ENCODE data around the gene L1CAM.

L1CAM gene

DNA sequence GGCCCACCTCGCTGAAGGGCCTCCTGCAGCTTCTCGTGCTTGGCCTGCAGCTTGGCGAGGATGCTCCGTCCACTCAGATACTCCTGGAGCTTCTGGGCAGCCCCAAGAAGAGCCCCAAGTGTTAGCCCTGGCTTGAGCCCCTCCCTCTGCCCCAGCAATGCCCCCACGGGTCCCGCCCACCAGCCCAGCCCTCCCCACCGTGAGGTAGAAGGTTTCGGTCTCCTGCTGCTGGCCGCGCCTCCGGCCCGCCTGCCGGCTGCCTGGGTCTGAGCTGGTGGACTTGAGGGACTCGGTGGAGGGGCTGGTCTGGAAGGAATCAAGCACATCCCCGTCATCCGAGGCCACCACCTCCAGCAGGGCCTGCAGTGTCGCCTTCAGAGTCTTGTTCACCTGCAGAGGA lies 27.2 kb upstream of the L1CAM start:
- H3K27ac ChIP-seq, result no peak overlapping the region
- peaks cover 65% of the 10 kb centered on the region for H4K20me1 ChIP-seq
- no peak overlapping the region for H3K9ac ChIP-seq
- peaks cover 79% of the 10 kb centered on the region for H3K27me3 ChIP-seq
- H3K4me3 ChIP-seq, result no peak overlapping the region
- H3K9me3 ChIP-seq, result no peaks in the 10 kb centered on the region; the same call in 1 of the 2 replicates
- H3K36me3 ChIP-seq, result peaks cover 59% of the 10 kb centered on the region
- H3K4me2 ChIP-seq, result no peak overlapping the region
- TF ChIP-seq Cebpa-rat (IDR thresholded peaks at IDR 0.05), result no peak
- H3K4me1 ChIP-seq, result peaks cover 11% of the 10 kb centered on the region

DNA sequence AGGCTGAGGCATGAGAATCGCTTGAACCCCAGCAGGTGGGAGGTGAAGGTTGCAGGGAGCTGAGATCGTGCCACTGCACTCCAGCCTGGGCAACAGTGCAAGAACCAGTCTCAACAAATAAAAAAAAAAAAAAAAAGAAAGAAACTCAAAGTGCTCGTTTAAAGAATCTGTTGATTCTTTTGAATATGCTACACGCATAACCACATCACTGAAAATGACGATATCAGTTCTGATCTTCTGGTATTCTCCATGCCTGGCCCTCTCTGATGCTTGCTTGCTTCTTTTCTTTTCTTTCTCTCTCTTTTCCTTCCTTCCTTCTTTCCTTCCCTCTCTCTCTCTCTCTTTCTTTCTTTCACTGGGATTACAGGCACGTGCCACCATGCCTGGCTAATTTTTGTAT lies 25.8 kb upstream of the L1CAM start:
- TF ChIP-seq Cebpa-rat (IDR thresholded peaks at IDR 0.05), result no peak
- Histone ChIP-seq H3K9me3 (no peaks in the 10 kb centered on the region; the same call in 1 of the 2 replicates), H4K20me1 (peaks cover 65% of the 10 kb centered on the region)

DNA sequence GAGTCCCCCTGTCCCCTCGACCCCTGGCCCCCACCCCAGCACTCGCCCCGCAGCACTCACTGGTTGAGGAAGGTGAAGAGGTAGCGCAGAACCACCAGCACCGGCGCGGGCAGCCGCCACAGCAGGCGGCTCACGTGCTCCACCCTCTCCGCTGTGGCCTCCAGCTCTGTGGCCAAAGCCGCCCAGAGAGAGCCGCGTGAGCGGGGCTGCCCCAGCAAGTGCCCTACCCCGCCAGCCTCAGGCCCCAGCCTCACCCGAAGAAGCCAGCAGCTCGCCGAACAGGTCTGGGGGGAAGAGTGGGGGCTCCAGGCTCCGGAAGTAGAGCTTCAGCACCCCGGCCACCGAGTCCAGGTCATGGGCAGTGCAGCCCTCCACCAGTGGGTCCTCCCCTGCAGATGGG lies 24.5 kb upstream of the L1CAM start:
- Histone ChIP-seq H3K27me3 (peaks cover 74% of the 10 kb centered on the region), H3K4me3 (no peak overlapping the region), H3K4me1 (peaks cover 30% of the 10 kb centered on the region), H3K36me3 (peaks cover 46% of the 10 kb centered on the region), H4K20me1 (peaks cover 65% of the 10 kb centered on the region), H3K27ac (no peak overlapping the region), H3K9me3 (no peaks in the 10 kb centered on the region; the same call in 1 of the 2 replicates), H3K9ac (no peak overlapping the region), H3K4me2 (no peak overlapping the region)
- TF ChIP-seq Cebpa-rat (IDR thresholded peaks at IDR 0.05), result no peak

More for the DNA sequence above, 25.8 kb upstream of the L1CAM start:
- Histone ChIP-seq H3K36me3 (peaks cover 56% of the 10 kb centered on the region), H3K4me2 (no peak overlapping the region), H3K4me3 (no peak overlapping the region), H3K27me3 (peaks cover 75% of the 10 kb centered on the region), H3K9ac (no peak overlapping the region), H3K27ac (no peak overlapping the region), H3K4me1 (peaks cover 19% of the 10 kb centered on the region)

DNA sequence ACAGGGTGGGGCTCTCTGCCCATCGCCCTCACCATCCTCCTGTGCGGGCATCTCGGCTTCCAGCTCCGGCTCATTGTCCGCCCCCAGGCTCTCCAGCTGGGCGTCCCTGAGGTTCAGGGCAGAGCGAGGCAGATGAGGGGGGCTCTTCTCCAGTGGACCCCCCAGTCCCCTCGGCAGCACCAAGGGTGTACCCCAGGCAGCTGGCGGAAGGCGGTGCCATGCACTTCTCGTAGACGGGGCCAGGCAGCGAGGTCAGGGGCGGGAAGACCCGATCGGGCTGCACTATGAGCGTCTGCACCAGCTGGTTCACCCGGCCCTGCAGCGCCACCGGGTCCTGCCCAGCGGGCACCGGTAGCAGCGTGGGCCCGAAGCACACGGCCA lies 24.0 kb upstream of the L1CAM start:
- Histone ChIP-seq H4K20me1 (peaks cover 64% of the 10 kb centered on the region), H3K27me3 (peaks cover 72% of the 10 kb centered on the region), H3K9me3 (no peaks in the 10 kb centered on the region; the same call in 1 of the 2 replicates), H3K9ac (no peak overlapping the region), H3K27ac (no peak overlapping the region), H3K4me1 (peaks cover 30% of the 10 kb centered on the region), H3K4me3 (no peak overlapping the region), H3K4me2 (no peak overlapping the region), H3K36me3 (peaks cover 46% of the 10 kb centered on the region)
- TF ChIP-seq Cebpa-rat (IDR thresholded peaks at IDR 0.05), result no peak

DNA sequence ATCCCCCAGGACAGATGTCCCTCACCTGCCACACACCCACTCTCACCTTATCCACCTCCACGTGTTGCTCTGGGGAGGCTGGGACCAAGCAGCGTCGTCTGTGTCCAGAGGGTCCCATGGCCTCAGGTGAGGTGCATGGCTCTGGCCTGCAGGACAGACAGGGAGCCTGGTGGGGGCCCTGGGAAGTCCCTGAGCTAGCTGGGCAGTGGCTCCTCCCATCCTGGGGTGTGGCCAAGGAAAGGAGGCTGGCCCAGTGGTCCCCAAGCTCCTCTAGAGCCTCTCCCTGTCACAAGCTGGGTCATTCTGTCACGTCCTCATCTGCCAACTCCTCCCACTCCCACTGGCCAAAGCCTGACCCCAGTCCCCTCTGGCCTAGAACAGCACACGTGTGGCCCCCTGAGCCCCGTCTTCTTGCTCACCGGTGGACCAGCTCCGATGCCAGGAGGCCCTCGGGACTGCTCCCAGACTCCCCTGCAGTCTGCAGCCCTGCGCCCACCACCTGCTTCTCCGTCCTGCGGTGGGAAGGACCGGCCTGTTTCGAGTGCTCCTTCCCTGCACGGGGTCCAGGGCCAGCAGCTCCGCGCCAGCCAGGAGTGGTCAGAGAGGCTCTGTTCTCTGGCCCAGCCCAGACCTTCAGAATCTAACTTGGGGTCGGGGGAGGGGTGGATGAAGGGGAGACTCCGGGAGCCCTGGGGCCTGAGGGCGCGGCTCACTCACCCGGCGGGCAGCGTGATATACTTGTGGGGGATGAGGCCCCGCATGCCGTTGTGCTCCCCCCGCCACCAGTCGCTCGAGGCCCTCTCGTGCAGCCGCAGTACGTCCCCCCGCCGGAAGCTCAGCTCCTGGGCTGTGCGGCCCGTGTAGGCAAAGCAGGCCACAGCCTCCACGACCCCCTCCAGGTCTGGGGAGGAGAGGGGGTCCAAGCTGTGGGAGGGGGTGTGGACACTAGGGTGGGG lies 23.3 kb upstream of the L1CAM start:
- no peak overlapping the region for H3K27ac ChIP-seq

DNA sequence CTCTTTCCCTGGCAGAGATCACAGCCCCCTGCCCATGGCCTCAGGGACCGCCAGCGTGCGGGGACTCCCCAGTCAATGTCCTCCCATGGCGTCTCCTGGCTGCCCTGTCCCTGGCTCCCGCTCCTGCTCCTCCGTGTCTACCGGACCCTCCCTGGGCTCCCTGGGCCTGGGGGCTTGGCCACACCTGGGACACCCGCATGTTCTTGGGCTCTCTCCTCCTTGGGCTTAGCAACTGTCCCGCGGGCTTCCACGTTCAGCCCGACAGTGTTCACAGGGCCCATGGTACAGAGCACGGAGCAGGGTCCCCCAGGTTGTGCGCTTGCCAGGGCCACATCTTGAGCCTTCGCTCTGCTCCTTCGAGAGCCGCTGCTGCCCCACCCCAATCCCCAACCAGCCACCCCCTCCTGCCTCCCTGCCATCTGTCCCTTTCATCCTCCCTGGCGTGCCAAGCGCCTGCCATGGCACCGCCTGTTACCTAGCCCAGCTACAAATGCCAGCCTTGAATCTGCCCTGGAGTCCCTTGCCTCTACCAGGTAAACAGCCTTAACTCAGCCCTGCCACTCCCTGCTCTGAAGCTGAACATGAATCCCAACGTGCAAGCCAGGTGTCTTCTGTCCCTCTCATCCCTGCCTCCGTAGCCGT lies 22.4 kb upstream of the L1CAM start:
- peaks cover 58% of the 10 kb centered on the region for H3K27me3 ChIP-seq
- H3K4me3 ChIP-seq, result no peak overlapping the region
- no peak overlapping the region for H3K9ac ChIP-seq
- no peak for TF ChIP-seq Cebpa-rat (IDR thresholded peaks at IDR 0.05)
- peaks cover 46% of the 10 kb centered on the region for H3K4me1 ChIP-seq
- H3K9me3 ChIP-seq, result no peaks in the 10 kb centered on the region; the same call in 1 of the 2 replicates
- peaks cover 51% of the 10 kb centered on the region for H4K20me1 ChIP-seq
- no peak overlapping the region; the same call in 1 of the 2 replicates for H3K4me2 ChIP-seq
- no peak overlapping the region for H3K27ac ChIP-seq
- peaks cover 38% of the 10 kb centered on the region for H3K36me3 ChIP-seq

More for the DNA sequence above, 23.3 kb upstream of the L1CAM start:
- Histone ChIP-seq H3K27me3 (peaks cover 66% of the 10 kb centered on the region), H3K9ac (no peak overlapping the region), H3K36me3 (peaks cover 46% of the 10 kb centered on the region), H3K4me1 (peaks cover 36% of the 10 kb centered on the region), H3K9me3 (no peaks in the 10 kb centered on the region; the same call in 1 of the 2 replicates), H3K4me3 (no peak overlapping the region), H3K4me2 (peak overlapping the region; percentile 9; the same call in 1 of the 2 replicates), H4K20me1 (peaks cover 61% of the 10 kb centered on the region)
- no peak for TF ChIP-seq Cebpa-rat (IDR thresholded peaks at IDR 0.05)

DNA sequence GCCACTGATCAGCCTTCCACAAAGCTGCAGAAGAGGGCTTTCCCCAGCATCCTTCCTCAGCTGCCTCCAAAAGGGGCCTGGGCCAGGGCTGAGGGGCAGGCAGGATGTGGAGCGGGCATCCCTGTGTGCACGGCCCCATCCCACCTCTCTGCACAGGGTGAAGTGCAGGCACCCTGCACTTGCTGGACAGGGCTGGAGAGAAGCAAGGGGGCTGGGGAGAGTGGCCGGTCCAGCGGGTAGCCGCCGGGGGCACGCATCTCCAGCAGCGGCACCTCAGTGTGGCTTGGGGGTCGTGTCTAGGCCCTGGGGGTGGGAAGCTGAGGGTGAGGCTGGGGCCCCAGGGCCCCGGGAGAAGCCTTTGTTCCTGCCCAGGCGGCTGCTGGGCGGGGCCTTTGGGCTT lies 21.5 kb upstream of the L1CAM start:
- H3K4me1 ChIP-seq, result peaks cover 55% of the 10 kb centered on the region
- no peak overlapping the region for H3K27ac ChIP-seq
- H3K9me3 ChIP-seq, result no peaks in the 10 kb centered on the region; the same call in 1 of the 2 replicates
- H3K4me2 ChIP-seq, result no peak overlapping the region
- H4K20me1 ChIP-seq, result peaks cover 46% of the 10 kb centered on the region
- TF ChIP-seq Cebpa-rat (IDR thresholded peaks at IDR 0.05), result no peak
- H3K36me3 ChIP-seq, result peaks cover 30% of the 10 kb centered on the region
- H3K4me3 ChIP-seq, result no peak overlapping the region
- no peak overlapping the region for H3K9ac ChIP-seq
- H3K27me3 ChIP-seq, result peaks cover 60% of the 10 kb centered on the region

DNA sequence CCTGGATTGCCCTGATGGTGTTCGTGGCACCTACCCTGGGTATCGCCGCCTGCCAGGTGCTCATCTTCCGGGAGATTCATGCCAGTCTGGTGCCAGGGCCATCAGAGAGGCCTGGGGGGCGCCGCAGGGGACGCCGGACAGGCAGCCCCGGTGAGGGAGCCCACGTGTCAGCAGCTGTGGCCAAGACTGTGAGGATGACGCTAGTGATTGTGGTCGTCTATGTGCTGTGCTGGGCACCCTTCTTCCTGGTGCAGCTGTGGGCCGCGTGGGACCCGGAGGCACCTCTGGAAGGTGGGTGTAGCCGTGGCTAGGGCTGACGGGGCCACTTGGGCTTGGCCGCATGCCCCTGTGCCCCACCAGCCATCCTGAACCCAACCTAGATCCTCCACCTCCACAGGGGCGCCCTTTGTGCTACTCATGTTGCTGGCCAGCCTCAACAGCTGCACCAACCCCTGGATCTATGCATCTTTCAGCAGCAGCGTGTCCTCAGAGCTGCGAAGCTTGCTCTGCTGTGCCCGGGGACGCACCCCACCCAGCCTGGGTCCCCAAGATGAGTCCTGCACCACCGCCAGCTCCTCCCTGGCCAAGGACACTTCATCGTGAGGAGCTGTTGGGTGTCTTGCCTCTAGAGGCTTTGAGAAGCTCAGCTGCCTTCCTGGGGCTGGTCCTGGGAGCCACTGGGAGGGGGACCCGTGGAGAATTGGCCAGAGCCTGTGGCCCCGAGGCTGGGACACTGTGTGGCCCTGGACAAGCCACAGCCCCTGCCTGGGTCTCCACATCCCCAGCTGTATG lies 20.3 kb upstream of the L1CAM start:
- no peak overlapping the region for H3K9ac ChIP-seq
- H3K27ac ChIP-seq, result no peak overlapping the region
- peaks cover 50% of the 10 kb centered on the region for H4K20me1 ChIP-seq
- H3K4me2 ChIP-seq, result no peak overlapping the region
- no peaks in the 10 kb centered on the region; the same call in 1 of the 2 replicates for H3K9me3 ChIP-seq
- peaks cover 66% of the 10 kb centered on the region for H3K4me1 ChIP-seq
- peaks cover 60% of the 10 kb centered on the region for H3K27me3 ChIP-seq
- peaks cover 23% of the 10 kb centered on the region for H3K36me3 ChIP-seq
- H3K4me3 ChIP-seq, result no peak overlapping the region
- no peak for TF ChIP-seq Cebpa-rat (IDR thresholded peaks at IDR 0.05)

DNA sequence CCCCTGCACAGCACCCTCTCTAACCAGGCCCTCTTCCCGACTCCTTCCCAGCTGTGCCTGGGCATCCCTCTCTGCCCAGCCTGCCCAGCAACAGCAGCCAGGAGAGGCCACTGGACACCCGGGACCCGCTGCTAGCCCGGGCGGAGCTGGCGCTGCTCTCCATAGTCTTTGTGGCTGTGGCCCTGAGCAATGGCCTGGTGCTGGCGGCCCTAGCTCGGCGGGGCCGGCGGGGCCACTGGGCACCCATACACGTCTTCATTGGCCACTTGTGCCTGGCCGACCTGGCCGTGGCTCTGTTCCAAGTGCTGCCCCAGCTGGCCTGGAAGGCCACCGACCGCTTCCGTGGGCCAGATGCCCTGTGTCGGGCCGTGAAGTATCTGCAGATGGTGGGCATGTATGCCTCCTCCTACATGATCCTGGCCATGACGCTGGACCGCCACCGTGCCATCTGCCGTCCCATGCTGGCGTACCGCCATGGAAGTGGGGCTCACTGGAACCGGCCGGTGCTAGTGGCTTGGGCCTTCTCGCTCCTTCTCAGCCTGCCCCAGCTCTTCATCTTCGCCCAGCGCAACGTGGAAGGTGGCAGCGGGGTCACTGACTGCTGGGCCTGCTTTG lies 19.6 kb upstream of the L1CAM start:
- H3K4me1 ChIP-seq, result peaks cover 72% of the 10 kb centered on the region
- H4K20me1 ChIP-seq, result peaks cover 50% of the 10 kb centered on the region

More for the DNA sequence above, 19.6 kb upstream of the L1CAM start:
- peaks cover 20% of the 10 kb centered on the region for H3K36me3 ChIP-seq
- H3K27ac ChIP-seq, result 0 out of 2 replicates have a peak overlapping the region, but pooled peaks have one; percentile 9
- no peak overlapping the region for H3K4me2 ChIP-seq
- no peaks in the 10 kb centered on the region; the same call in 1 of the 2 replicates for H3K9me3 ChIP-seq
- H3K4me3 ChIP-seq, result no peak overlapping the region
- no peak for TF ChIP-seq Cebpa-rat (IDR thresholded peaks at IDR 0.05)
- no peak overlapping the region for H3K9ac ChIP-seq
- peaks cover 61% of the 10 kb centered on the region for H3K27me3 ChIP-seq

Data from BLaER1 (cell line).